Measurements from ENCODE around the gene TBKBP1.

TBKBP1 gene

DNA sequence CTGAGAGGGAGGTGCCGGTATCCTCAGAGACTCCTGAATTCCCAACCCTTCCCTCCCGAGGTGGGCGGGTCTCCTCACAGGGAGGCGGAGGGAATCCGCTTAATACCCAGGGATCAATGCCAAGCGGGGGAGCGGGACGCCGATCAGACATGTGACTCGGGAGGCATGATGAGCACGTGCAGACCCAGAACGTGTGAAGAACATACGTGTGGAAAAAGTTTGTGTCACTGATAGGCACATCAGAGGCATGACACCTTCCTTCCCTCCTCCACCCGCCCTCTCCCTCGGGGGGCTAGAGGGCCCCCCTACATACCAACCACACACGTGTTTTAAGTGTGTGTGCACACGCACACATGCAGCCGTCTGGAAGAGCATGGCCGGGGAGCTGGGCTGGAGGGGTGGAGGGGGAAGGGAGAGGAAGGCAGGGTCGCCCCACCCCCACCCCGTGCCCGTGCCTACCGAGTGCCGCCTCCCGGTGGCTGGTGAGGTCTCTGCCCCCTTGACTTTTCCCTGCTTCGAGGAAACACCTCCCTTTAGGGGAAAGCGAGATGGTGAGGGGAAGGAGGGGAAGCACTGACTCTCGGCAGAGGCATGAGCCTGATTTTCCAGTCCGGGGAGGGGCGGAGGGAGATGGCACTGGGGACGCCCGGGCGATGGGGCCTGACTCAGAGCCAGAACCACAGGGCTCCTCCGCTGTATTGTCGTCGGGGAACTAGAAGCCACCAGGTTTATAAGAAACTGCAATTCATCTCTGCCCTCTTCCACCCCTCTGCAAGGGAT, 27.0 kb downstream of the TBKBP1 start:
- ATAC-seq (replicated peaks), result peak; percentile 76 to 83
- peak overlapping the region; percentile 3 to 24 for H3K4me3 Mint-ChIP-seq
- no peaks in the 10 kb centered on the region for H3K9me3 Mint-ChIP-seq
- DNase-seq, result peak; percentile 90
- peaks cover 56 to 65% of the 10 kb centered on the region in 2 donors for H3K4me1 Mint-ChIP-seq
- no peaks in the 10 kb centered on the region for H3K36me3 Mint-ChIP-seq
- peak overlapping the region; percentile 83 for H3K27ac Mint-ChIP-seq
- H3K27me3 Mint-ChIP-seq, result peaks cover 9 to 15% of the 10 kb centered on the region in 2 donors

DNA sequence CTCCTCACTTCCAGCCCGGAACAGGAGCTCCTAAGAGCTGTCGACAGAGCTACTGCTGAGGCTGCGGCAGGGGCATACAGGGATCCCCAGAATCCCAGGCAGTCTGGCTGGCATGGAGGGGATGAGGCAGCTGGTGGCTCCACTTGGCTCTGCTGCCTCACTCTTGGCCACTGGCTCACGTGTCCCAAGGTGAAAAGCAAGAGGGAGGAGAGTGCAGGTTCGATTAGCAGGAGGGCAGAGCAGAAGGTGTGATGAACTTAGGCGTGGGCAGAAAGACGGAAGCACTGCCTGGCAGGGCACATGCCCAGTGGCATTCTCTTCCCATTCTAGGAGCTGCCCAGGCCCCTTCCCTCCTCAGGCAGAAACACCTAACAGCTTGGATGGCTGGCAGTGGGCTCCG, 27.8 kb downstream of the TBKBP1 start:
- H3K4me1 Mint-ChIP-seq, result peaks cover 54 to 63% of the 10 kb centered on the region in 2 donors

DNA sequence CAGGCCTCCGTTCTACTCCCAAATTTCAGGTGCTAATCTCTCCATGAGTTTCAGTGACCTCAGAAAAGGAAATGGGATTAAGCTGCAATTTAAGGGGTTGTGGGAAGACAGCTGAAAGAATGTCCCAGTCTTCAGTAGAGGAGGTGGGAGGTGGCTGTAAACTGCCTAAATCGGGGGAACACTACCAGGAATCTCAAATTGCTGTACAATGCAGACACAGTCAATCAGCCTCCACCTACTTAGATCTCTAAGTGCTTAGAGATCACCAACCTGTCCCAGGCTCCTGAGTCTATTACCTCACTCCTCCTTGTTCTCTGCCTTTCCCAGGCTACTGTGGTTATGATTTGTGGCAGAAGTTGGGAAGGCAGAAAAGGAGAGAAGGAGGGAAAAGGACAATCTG, 30.7 kb downstream of the TBKBP1 start:
- no peak overlapping the region for H3K27ac Mint-ChIP-seq
- DNase-seq (no peak), ATAC-seq (replicated peaks) (no peak)
- H3K36me3 Mint-ChIP-seq, result no peaks in the 10 kb centered on the region
- H3K4me3 Mint-ChIP-seq, result no peak overlapping the region
- H3K4me1 Mint-ChIP-seq, result peaks cover 30 to 39% of the 10 kb centered on the region in 2 donors
- no peaks in the 10 kb centered on the region for H3K9me3 Mint-ChIP-seq
- peaks cover 18 to 42% of the 10 kb centered on the region in 2 donors for H3K27me3 Mint-ChIP-seq

More for the DNA sequence above, 27.8 kb downstream of the TBKBP1 start:
- Mint-ChIP-seq H3K27ac (peak overlapping the region; percentile 86), H3K4me3 (no peak overlapping the region), H3K27me3 (peaks cover 17 to 22% of the 10 kb centered on the region in 2 donors), H3K36me3 (no peaks in the 10 kb centered on the region), H3K9me3 (no peaks in the 10 kb centered on the region)
- ATAC-seq (replicated peaks) (no peak), DNase-seq (no peak)

DNA sequence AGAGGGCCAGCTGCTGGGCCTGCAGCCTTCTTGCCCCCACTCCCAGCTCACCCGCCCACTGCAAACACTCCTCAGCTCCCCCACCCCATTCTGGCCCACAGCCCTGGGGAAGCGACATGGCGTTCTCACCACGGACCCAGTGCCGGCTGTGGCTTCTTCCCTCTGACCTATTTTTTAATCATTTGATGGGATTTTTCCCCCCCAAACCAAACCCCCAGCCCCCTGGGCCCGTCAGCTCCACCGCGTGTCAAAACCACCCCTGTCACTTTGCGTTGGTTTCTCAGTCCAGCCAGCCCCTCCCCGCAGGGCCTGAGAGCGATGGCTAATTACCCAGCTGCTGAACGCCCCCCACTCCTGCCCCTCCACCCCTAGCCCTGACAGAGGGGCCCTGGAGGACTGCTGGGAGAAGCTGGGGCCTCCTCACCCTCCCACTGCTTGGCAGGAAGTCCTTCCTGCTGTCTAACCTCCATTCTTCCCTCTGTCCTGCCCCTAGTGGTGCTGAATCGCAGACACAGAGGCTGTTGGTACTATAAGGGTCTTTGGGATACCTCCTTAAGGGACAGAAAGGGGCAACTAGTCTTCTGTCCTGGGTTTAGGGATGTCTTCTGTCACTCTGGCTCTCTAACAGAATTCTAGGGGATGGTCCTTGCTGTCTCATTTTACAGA, 31.6 kb downstream of the TBKBP1 start:
- Mint-ChIP-seq H3K4me3 (no peak overlapping the region), H3K27me3 (peaks cover 18 to 45% of the 10 kb centered on the region in 2 donors), H3K27ac (no peak overlapping the region), H3K36me3 (no peaks in the 10 kb centered on the region), H3K9me3 (no peaks in the 10 kb centered on the region), H3K4me1 (peaks cover 23 to 30% of the 10 kb centered on the region in 2 donors)
- no peak for DNase-seq
- no peak for ATAC-seq (replicated peaks)

DNA sequence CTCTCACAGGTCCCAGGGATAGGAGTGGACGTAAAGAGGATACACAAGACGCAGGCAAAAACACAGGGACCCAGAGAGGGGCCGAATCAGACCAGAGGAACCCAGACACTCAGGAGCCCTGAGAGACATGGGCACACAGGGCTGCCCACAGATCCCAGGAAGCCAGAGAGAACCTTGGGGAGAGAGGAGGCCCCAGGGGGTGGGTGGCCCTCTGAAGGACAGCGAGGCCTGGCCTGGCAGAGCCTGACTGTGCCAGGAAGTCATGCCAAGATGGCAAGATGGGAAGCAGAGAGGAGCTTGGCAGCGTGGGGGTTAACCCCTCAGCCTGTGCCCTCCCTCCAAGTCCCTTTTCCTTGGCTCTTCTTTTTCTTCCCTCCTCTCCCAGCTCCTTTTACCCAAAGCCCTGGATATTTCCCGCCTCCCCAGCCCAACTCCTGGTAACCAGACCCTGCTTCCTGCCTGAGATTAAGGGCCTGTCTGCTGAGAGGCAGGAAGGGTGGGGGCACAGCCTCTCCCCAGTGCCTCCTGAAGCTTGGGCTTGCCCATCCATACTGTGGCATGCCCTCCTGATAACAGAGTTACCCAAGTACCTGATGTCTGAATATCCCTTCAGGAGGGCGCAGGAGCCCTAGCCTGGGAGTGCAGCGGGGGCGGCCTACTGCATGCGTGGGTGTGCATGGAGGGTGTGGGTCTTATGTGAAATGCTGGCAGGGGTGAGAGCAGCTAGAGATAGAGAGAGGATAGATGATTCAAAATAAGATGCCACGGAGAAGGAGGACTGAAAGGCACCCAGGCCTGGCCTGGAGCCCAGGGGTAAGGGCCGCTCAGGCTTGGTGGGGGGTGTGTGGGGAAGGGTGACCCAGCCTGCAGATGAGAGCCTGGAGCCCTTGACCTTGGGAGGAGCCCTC, 33.1 kb downstream of the TBKBP1 start:
- ATAC-seq (replicated peaks) (no peak), DNase-seq (no peak)
- Mint-ChIP-seq H3K27ac (no peak overlapping the region), H3K27me3 (peaks cover 14 to 54% of the 10 kb centered on the region in 2 donors), H3K36me3 (no peaks in the 10 kb centered on the region), H3K9me3 (no peaks in the 10 kb centered on the region), H3K4me1 (peaks cover 15 to 27% of the 10 kb centered on the region in 2 donors), H3K4me3 (no peak overlapping the region)

DNA sequence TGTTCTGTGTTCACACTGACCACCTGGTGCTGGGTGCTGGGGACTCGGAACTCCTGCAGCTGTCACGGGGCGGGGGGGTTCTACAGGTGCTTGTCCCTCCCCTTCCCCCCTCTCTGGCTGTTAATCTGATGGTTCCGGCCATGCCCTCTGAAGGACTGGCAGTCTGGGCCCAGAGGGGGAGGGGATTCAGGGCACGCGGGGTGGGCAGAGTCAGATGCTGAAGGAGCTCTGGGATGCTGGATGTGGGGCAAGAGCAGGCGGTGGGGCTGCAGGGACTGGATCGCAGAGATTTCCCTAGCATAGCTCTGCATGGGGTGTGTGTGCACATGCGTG, 33.7 kb downstream of the TBKBP1 start:
- ATAC-seq (replicated peaks), result no peak
- DNase-seq, result no peak
- H3K36me3 Mint-ChIP-seq, result no peaks in the 10 kb centered on the region
- H3K27ac Mint-ChIP-seq, result no peak overlapping the region
- H3K4me1 Mint-ChIP-seq, result peaks cover 19 to 29% of the 10 kb centered on the region in 2 donors
- H3K4me3 Mint-ChIP-seq, result no peak overlapping the region
- H3K27me3 Mint-ChIP-seq, result peaks cover 14 to 58% of the 10 kb centered on the region in 2 donors
- H3K9me3 Mint-ChIP-seq, result no peaks in the 10 kb centered on the region

DNA sequence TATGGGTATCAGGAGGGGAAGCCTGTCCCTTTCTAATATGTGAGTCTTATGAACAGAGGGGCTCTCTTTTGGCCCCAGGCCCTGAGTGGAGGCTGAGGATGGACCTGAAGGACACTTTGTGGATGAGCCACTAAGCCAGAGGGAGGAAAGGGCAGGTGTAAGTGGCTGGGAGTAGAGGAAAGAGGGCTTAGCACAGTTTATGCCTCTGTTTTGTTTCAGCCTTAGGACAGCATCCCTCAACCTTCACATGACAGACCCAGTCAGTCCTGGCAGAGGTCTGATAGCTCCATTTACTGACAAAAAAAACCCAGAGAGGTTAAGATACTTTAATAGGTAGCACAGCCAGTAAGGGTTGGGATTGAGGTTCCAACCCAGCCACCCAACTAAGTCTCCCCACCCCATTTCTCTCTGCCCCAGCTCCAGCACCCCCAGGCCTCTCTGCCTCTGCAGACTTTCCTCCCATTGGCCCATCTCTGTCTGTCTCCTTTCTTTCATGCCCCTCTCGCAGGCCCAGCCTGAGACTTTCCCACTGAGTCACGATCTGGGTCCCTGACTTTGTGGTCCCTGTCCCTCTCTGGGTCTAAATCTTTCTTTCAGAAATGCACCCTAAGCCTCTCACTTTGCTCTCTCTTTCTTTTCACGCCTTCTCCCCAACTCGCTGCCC, 34.4 kb downstream of the TBKBP1 start:
- H3K4me3 Mint-ChIP-seq, result no peak overlapping the region
- peaks cover 14 to 60% of the 10 kb centered on the region in 2 donors for H3K27me3 Mint-ChIP-seq
- H3K36me3 Mint-ChIP-seq, result no peaks in the 10 kb centered on the region
- peaks cover 23 to 34% of the 10 kb centered on the region in 2 donors for H3K4me1 Mint-ChIP-seq
- DNase-seq, result no peak
- ATAC-seq (replicated peaks), result no peak
- no peaks in the 10 kb centered on the region for H3K9me3 Mint-ChIP-seq
- no peak overlapping the region for H3K27ac Mint-ChIP-seq

DNA sequence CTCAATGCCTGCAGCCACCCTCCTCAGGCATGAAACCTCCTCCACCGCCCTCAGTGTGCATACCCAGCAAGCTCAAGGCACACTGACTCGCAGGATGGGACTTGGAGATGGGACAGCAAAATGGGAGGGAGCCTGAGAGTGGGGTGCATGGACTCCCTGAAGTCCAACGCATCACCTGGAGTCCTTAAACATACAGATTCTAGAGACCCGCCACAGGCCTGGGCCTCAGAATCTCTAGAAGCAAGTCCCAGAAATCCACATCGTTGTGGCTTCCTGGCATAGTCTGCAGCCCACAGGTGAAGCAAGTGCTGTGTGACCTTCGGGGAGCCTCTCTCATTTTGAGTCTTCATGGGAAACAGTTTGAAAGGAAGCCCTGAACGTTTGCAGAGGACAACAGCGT, 35.5 kb downstream of the TBKBP1 start:
- no peak for DNase-seq
- no peak for ATAC-seq (replicated peaks)
- peaks cover 30 to 43% of the 10 kb centered on the region in 2 donors for H3K4me1 Mint-ChIP-seq
- peaks cover 14 to 58% of the 10 kb centered on the region in 2 donors for H3K27me3 Mint-ChIP-seq
- H3K27ac Mint-ChIP-seq, result no peak overlapping the region
- H3K36me3 Mint-ChIP-seq, result no peaks in the 10 kb centered on the region
- no peaks in the 10 kb centered on the region for H3K9me3 Mint-ChIP-seq
- H3K4me3 Mint-ChIP-seq, result no peak overlapping the region

DNA sequence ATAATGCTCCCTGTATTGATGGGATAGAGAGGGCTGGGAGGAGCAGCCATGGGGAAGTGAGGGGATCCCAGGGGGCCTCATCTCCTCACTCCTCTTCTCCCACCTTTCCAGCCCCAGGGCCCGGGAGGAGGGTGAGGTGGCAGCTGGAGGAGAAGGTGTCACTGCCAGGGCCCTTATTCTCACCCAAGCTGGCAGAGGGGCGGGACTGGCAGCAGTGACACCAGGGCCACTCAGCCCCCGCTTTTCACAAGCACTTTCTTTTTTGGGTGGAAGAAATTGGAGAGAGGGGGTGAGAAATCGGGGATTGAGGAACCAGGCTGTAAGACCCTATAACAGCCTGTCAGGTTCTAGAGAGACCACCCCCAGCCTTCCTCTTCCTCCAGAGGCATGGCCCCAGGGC, 36.7 kb downstream of the TBKBP1 start:
- Mint-ChIP-seq H3K4me1 (peaks cover 40 to 55% of the 10 kb centered on the region in 2 donors), H3K27ac (no peak overlapping the region), H3K36me3 (no peaks in the 10 kb centered on the region), H3K9me3 (no peaks in the 10 kb centered on the region), H3K27me3 (peaks cover 12 to 46% of the 10 kb centered on the region in 2 donors), H3K4me3 (no peak overlapping the region)
- DNase-seq (no peak), ATAC-seq (replicated peaks) (no peak)

DNA sequence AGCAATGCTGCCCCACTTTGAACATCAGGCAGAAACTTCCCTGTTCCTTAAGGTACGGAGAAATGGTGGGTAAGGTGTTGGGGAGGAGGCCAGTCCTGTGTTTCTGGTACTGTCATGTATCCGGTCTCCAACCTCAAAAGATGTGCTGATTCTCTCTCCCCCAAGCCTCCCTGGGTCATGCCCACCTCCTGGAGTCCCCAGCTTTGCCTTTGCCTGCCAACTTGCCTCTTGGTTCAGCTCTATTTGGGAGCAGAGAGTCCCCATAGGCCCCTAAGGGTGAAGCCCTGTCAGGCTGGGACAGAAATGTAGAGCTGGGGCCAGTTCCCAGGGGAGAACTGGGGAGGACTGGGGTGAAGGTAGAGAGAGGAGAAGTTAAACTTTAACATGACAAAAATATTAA, 37.4 kb downstream of the TBKBP1 start:
- peaks cover 44 to 60% of the 10 kb centered on the region in 2 donors for H3K4me1 Mint-ChIP-seq
- peak overlapping the region; percentile 37 for H3K27ac Mint-ChIP-seq
- H3K36me3 Mint-ChIP-seq, result no peaks in the 10 kb centered on the region
- H3K27me3 Mint-ChIP-seq, result peaks cover 5 to 41% of the 10 kb centered on the region in 2 donors
- no peak overlapping the region for H3K4me3 Mint-ChIP-seq
- ATAC-seq (replicated peaks) (no peak), DNase-seq (no peak)
- no peaks in the 10 kb centered on the region for H3K9me3 Mint-ChIP-seq

DNA sequence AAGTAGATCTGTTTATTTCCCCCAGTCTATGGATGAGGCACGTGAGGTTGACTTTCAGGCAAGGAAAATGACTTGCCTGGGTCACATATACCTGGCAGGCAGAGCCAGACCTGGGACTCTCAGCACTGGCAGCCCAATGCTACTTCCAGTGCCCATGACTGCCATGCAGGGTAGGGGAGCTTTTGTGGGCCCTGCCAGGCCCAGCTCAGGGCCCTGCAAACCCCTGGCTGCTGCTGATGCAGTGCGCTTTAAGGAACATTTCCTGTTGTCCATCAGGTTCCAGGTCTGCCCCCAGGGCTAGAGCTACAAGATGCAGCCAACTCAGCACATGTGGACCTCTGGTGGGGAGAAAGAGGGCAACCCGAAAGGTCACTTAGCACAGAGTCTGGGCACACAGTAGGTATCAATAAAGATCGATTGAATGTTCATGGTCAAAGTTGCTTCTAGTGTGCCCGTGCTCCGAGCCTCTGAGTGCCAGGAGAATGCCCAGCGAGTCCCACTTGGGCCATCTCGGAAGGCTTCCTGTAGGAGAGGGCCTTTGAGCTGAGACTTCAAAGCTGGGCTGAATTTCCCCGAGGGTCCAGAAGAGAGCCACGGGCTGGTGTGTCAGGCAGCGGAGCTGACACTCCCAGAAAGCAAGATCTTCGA, 38.6 kb downstream of the TBKBP1 start:
- H3K9me3 Mint-ChIP-seq, result no peaks in the 10 kb centered on the region
- ATAC-seq (replicated peaks), result no peak
- H3K4me1 Mint-ChIP-seq, result peaks cover 42 to 66% of the 10 kb centered on the region in 2 donors
- peaks cover 0 to 31% of the 10 kb centered on the region in 2 donors for H3K27me3 Mint-ChIP-seq
- no peaks in the 10 kb centered on the region for H3K36me3 Mint-ChIP-seq
- H3K27ac Mint-ChIP-seq, result peak overlapping the region; percentile 51
- H3K4me3 Mint-ChIP-seq, result peak overlapping the region; percentile 71 to 79
- DNase-seq, result no peak

DNA sequence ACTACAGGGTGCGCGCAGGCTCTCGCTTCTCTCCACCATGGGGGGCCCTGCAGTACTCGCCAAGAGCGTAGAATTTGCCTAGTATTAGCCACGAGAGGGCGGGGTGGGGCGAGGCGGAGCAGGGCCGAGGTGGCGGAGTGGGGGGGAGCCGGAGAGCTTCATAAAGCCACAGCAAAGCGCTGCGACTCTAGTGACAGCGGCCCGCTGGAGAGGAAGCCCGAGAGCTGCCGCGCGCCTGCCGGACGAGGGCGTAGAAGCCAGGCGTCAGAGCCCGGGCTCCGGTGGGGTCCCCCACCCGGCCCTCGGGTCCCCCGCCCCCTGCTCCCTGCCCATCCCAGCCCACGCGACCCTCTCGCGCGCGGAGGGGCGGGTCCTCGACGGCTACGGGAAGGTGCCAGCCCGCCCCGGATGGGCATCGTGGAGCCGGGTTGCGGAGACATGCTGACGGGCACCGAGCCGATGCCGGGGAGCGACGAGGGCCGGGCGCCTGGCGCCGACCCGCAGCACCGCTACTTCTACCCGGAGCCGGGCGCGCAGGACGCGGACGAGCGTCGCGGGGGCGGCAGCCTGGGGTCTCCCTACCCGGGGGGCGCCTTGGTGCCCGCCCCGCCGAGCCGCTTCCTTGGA, 39.2 kb downstream of the TBKBP1 start, which contains the start of gene TBX21:
Gene TBX21 (plus strand): TSS at position 190 of the 627 bp plus-strand sequence. CDS start 219 bp downstream, at position 409.
- peaks cover 42 to 66% of the 10 kb centered on the region in 2 donors for H3K4me1 Mint-ChIP-seq
- H3K27me3 Mint-ChIP-seq, result peaks cover 0 to 25% of the 10 kb centered on the region in 2 donors
- no peaks in the 10 kb centered on the region for H3K36me3 Mint-ChIP-seq
- DNase-seq, result peak; percentile 78
- peak within 1 kb of the TSS; percentile 71 to 93 for H3K4me3 Mint-ChIP-seq
- no peaks in the 10 kb centered on the region for H3K9me3 Mint-ChIP-seq
- ATAC-seq (replicated peaks), result peak; percentile 79 to 84
- H3K27ac Mint-ChIP-seq, result peak within 1 kb of the TSS; percentile 78

All from stimulated activated naive B cell treated with anti-CD40 and anti-IgM and Interleukin-4, amounts not matched to agents 10 μg/mL and 1 μg/mL and 100 μg/mL, for 72 hours (primary cell).